ENCODE results near the gene GAS2L1.

GAS2L1 gene

GRCh38 chr22:29275819-29276565 lies 30.5 kb upstream of the GAS2L1 start:
- DNase-seq: no peak

DNA sequence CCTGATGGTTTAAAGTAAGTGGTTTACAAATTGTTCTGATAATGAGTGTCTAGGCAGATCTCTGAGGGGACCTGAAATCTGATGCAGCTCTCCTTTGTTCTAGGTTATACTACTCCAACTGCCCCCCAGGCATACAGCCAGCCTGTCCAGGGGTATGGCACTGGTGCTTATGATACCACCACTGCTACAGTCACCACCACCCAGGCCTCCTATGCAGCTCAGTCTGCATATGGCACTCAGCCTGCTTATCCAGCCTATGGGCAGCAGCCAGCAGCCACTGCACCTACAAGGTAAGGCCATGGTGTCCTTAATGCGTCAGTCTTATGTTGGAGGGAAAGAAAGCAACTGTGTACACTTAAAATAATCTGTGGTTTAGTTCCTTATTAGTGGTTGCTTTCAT lies 28.5 kb upstream of the GAS2L1 start:
- DNase-seq: no peak

- no peak for DNase-seq
These were observed 22.3 kb upstream of the GAS2L1 start for GRCh38 chr22:29284196-29284595.

GRCh38 chr22:29288837-29289236 lies 17.6 kb upstream of the GAS2L1 start:
- no peak for DNase-seq

DNA sequence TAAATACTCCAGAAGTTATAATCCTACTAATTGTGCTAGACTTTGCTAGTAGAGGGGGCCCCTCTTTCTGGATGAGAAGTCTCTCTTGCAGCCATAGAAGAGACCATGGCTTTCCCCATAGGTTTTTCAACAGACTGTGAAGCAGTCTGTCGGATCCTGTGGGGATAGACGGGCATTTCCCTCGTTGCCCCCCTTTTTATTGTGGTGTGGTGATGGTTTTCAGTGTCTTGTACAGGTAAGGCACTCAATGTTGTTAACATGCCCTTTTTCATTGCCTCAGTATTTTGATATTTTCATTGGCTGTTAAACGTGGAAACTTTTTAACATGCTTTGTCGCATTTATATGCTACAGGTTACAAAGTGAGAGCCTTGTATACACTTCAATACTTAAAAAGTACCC lies 16.4 kb upstream of the GAS2L1 start:
- no peak for DNase-seq

DNA sequence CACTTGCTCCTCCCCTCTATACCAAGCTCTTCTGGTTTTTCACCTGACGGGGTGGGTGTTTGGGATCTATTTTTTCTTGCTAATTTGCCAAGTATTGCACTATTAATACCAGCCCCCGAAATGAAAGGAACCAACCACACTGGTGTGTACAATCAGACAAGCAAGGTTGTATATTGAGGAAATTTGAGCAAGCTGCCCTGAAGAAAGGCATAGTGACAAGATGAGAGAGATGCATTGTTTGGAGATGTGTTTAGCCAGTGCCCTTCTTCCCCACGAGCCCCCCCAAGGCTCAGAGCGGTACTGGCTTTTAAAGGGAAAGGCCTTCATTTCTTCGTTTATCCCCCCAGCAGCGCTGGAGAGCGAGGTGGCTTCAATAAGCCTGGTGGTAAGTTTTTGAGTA lies 15.2 kb upstream of the GAS2L1 start:
- DNase-seq: no peak

GRCh38 chr22:29292379-29292778 lies 14.1 kb upstream of the GAS2L1 start:
- no peak for DNase-seq

DNA sequence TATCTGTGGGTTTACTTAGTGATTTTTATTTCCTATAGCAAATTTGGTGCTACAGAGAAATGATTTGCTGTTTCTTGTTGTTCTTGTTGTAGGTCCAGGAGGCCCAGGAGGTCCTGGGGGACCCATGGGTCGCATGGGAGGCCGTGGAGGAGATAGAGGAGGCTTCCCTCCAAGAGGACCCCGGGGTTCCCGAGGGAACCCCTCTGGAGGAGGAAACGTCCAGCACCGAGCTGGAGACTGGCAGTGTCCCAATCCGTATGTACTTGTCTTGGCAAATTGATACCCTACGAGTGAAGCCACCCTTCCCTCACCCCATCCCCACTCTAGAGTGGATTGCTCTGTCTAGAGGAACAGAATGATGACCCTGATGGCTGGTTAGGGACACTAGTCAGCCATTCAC lies 7.8 kb upstream of the GAS2L1 start:
- no peak for DNase-seq

- DNase-seq: no peak
These were observed 7.1 kb upstream of the GAS2L1 start for GRCh38 chr22:29299136-29299900.

DNA sequence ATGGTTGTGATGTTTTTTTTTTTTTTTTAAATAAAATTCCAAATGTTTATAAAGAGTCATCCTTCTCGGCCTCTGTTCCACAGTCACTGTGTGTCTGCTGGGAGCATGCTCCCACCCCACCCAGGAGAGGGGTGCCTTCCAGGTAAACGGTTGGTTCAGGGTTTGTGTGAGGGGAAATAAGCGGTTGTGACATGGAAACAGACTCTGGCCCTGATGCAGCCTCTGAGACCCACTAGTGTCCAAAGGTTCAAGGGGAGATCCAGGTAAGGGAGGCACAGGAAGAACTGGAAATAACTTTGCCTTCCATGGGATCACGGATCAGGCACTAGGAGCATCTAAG lies 6.0 kb upstream of the GAS2L1 start:
- DNase-seq: no peak

DNA sequence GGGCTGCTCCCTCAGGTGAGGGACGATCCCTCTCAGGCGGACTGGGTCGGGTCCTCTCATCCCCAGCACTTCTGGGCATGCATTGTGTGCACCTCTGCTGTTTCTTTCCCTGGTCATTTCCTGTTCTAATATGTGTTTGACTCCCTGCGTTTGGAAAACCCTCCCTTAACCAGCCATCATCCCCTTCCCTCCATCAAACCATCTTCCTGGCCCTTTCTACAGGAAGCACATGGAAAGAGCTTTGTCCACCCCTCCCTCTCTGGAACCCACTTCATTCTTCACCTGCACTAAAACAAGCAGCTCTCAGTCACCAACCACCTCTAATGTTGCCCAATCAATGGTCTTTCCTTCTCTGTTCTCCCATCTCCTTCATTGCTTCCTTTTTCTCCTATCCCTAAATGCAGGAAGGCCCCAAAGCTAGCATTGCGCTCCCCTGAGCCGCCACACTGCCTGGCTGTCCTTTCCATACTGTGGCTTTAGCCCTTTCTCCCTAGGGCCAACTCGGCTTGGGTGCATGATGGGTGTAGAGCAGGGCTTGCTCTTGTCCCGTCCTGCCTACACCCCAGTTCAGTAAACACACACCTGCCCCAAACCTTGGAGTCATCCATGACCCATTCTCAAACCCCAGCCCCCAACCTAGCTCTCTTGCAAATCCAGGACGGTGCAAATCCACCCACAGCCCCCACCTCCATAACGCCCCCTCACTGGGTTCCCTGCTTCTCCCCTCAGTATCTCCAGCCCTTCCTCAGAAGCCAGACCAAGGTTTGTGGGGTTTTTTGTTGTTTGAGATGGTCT lies 5.4 kb upstream of the GAS2L1 start:
- DNase-seq: no peak

GRCh38 chr22:29301716-29302401 lies 4.6 kb upstream of the GAS2L1 start:
- no peak for DNase-seq

DNA sequence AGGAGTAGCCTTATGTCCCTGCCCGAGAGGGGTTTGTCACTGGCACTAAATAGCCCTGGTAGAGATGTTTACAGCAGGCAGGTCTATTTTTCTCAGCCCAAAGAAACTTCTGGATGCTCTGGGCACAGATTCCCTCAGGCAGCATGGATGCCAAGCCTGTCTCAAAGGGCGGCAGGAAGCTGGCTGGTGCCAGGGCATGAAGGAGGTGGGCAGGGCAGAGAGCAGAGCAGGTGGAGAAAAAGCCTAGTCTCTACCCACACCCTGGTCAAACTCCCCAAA lies 4.1 kb upstream of the GAS2L1 start:
- no peak for DNase-seq

- no peak for DNase-seq
These were observed 3.6 kb upstream of the GAS2L1 start for GRCh38 chr22:29302681-29303465.

GRCh38 chr22:29305836-29306174 lies 645 bp upstream of the GAS2L1 start:
- DNase-seq: no peak

DNA sequence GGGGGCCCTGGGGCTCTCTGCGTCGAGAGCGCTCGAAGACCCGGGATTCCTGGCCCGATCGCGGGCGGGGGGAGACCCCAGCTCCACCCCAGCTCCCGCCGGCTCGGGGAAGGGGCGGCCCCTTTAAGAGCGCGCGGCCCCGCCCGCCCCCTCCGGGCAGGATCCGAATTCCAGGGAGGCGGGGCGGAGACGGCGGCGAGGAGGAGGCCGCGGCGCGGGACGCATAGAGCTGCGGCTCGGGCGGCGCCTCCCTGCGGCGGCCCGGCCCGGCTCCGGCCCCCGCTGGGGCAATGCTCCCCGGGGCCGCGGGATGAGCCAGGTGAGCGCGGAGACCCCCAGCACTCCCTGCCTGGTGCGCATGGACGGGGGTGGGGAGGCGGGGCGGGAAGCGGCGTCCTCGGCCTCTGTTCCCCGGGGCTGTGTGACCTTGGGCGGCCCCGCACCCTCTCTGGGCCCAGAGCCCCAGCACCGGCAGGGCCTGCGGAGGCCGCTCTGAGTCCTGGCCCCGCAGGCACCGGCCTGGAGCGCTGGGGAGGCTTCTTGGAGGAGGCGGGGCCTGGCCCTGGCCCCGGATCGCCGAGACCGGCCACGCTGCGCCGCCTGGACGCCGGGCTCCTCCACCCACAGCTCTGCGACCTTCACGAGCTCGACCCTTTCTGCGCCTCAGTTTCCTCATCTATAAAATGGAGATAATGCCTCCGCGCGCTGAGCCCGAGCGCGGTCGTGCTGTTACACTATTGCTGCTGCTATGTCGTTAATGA lies 565 bp downstream of the GAS2L1 start:
- DNase-seq: no peak

DNA sequence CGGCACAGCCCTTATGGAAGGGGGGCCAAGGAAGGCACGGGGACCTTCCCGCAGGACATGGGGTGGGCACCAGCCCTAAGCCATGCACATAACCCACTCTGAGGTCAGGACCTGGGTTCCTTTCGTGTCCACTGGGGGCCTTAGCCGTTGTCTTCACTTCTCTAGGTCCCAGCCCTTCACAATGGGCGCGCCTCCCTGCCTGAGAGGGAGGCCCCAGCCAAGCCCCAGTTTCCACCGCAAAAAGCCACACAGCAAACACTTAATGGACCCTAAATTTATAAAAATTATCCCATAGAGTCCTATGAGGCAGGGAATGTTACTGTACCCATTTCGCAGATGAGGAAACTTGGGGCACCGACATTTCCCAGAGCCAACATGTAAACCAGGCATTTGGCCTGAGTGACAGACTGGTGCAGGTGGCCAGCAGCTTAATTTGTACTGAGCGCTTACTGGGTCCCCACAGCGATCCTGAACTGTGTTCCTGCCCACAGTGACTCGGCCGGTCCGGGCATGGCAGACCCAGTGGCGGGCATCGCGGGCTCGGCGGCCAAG lies 1.2 kb downstream of the GAS2L1 start:
- no peak for DNase-seq

GRCh38 chr22:29308148-29308790 lies 1.8 kb downstream of the GAS2L1 start:
- DNase-seq: no peak

DNA sequence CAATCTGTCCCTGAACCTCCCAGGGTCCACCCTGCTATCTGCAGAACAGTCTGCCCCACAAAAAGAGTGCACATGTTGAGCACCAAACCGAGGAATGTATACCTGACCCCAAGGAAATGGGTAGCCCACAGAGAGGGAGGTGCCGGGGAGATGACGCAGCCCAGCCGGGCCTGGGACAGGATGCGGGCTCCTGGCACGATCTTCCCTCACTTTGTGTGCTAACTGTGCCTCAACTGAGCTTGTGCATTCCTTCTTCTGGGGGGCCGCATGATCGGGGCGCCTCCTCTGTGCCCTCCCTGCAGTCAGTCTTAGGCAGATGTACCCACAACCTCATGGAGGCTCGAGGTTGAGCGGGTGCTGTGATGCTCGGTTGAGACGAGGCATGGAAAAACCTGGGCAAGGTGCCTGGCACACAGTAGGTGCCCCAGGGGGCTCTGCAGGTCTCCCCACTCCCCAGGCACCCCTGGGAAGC lies 2.4 kb downstream of the GAS2L1 start:
- DNase-seq: no peak

DNA sequence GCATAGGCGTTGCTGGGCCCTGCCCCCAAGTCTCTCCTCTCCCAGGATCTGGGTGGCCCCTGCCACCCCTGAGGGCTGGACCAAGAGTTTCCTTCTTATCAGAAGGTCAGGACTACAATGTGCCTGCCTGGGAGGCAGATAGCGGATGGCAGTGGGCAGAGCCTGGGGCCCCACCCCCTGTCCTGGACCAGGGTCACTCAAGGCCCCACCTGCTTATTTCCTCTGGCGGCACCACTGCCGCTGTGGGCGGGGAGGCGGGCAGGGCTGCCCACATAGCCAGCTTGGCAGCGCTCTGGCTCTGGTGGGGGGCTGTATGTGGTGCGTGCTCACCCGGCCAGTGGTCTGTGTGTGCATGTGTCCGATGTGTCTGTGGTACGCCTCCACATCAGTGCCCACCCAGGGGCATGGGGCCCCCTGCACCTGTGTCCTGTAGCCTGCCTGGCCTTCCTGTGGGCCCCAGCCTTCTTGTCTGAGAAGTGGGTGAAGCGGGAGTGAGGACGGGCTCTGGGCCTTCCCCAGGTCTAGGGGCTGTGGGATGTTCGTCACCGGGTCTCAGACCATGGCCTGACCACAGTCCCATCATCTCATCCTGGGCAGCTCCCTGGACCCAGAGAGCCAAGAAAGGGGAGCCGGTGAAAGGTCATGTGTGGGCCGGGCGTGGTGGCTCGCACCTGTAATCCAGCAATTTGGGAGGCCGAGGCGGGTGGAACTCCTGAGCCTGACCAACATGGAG lies 3.0 kb downstream of the GAS2L1 start:
- no peak for DNase-seq
